HEK293 (cell line): ENCODE measurements around the gene GNB1.

Experiments
- SP3 ChIP-seq: fragments of 450-650 bp; formaldehyde crosslinking; IDR thresholded peaks from 2 replicates; pipeline ENCODE4 v1.5.1; 2016; ENCODE audit warnings: missing biosample characterization, missing genetic modification characterization
- ZBTB17 ChIP-seq: fragments of 450-650 bp; formaldehyde crosslinking; IDR thresholded peaks from 2 replicates; pipeline ENCODE4 v1.5.1; 2016; ENCODE audit warnings: missing biosample characterization, missing genetic modification characterization
- ZNF274 ChIP-seq, 2 experiments: fragments of 200-500 bp in 1 of 2; fragments of 450-650 bp in 1 of 2; sonication (Bioruptor generic) in 1 of 2; formaldehyde crosslinking in 1 of 2; IDR thresholded peaks; 2 replicates each; pipeline versions ENCODE4 v1.5.1 to v1.6.1; 2014 to 2016; ENCODE audit warnings: borderline replicate concordance in 1 of 2, inconsistent platforms in 1 of 2, low read length in 1 of 2, missing biosample characterization in 1 of 2, missing genetic modification characterization in 1 of 2
- ZNF585B ChIP-seq: fragments of 450-650 bp; formaldehyde crosslinking; IDR thresholded peaks from 2 replicates; pipeline ENCODE4 v1.5.1; 2016; ENCODE audit warnings: missing biosample characterization, missing genetic modification characterization
- ZNF626 ChIP-seq: fragments of 450-650 bp; sonication (Bioruptor Pico); formaldehyde crosslinking; IDR thresholded peaks from 2 replicates; pipeline ENCODE4 v1.5.1; 2018; ENCODE audit warnings: missing biosample characterization, missing genetic modification characterization, inconsistent platforms
- TF ChIP-seq, protein P1 (sequence below): sonication (generic); formaldehyde crosslinking; IDR thresholded peaks from 2 replicates; pipeline ENCODE4 v1.8.1; 2022; ENCODE audit warnings: mild to moderate bottlenecking, moderate library complexity, missing genetic modification reagents

DNA sequence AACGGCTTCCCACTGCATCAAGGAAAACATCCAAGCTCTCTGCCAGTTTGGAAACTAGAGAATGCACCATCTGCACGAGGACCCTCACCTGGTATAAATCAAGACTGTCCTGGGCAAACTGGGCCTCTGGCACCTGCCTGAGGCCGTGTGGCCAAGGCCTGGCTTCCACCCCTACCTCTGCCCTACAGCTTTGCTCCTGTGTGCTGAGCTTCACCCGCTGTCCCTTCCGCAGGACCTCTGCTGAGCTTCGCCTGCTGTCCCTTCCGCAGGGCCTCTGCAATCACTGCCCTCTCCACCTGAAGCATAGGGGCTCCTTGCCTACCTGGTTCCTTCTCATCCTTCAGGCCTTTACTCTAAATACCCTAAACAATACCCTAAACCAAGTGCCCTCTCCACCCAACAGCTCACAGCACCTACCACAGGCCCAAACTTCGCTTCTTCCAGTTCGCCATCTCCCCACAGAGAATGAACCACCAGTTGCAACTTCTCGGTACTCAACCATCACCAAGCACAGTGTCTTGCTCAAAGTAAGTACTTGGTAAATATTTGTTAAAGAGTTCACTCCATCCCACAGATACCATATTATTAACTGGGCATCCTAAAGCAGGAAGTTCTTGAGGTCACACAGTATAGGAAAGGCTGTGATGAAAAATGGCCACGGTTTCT lies 18.4 kb downstream of the GNB1 start:
- TF ChIP-seq ZNF585B (tag by site-specific recombination) (no peak), ZBTB17 (tag by site-specific recombination) (no peak), ZNF274 (IDR thresholded peaks at IDR 0.05; ENCODE audit: low read length) (no peak), ZNF274 (tag by site-specific recombination; IDR thresholded peaks at IDR 0.05; ENCODE audit: borderline replicate concordance) (no peak), SP3 (no peak), ZNF626 (tag by site-specific recombination) (no peak)
- TF ChIP-seq, protein P1, sequence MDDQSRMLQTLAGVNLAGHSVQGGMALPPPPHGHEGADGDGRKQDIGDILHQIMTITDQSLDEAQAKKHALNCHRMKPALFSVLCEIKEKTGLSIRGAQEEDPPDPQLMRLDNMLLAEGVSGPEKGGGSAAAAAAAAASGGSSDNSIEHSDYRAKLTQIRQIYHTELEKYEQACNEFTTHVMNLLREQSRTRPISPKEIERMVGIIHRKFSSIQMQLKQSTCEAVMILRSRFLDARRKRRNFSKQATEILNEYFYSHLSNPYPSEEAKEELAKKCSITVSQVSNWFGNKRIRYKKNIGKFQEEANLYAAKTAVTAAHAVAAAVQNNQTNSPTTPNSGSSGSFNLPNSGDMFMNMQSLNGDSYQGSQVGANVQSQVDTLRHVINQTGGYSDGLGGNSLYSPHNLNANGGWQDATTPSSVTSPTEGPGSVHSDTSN (CRISPR knock-in tag) = no peak
